ENCODE data around the gene RPH3AL.

GRCh38 chr17:325270-326009 is 27.2 kb downstream of the RPH3AL start:
- TF ChIP-seq CTCF (IDR thresholded peaks at IDR 0.05) (no peak), POLR2A (IDR thresholded peaks at IDR 0.05) (no peak)
